GM19240 (cell line): ENCODE results near the gene MDM1.

Experiments used
- DNase-seq: peaks from one replicate; pipeline ENCODE4 v3.0.0; 2011; ENCODE audit warnings: low spot score; ENCODE audit not compliant: insufficient read length

The MDM1 gene

GRCh38 chr12:68279227-68280054, 52.7 kb downstream of the MDM1 start:
- no peak for DNase-seq

GRCh38 chr12:68276402-68276930, 55.7 kb downstream of the MDM1 start:
- DNase-seq, result no peak

GRCh38 chr12:68272732-68273131, 59.4 kb downstream of the MDM1 start:
- no peak for DNase-seq

- DNase-seq, result no peak
These were observed 60.8 kb downstream of the MDM1 start for GRCh38 chr12:68271346-68271745.

- DNase-seq, result no peak
These were observed 61.8 kb downstream of the MDM1 start for GRCh38 chr12:68270358-68270757.

- DNase-seq, result no peak
These were observed 62.4 kb downstream of the MDM1 start for GRCh38 chr12:68269779-68270178.

- no peak for DNase-seq
These were observed 63.2 kb downstream of the MDM1 start for GRCh38 chr12:68268967-68269366.

GRCh38 chr12:68267892-68268396, 64.2 kb downstream of the MDM1 start:
- no peak for DNase-seq

GRCh38 chr12:68264857-68265256, 67.3 kb downstream of the MDM1 start:
- no peak for DNase-seq

GRCh38 chr12:68264158-68264855, 67.9 kb downstream of the MDM1 start:
- DNase-seq, result no peak

- DNase-seq, result no peak
These were observed 68.8 kb downstream of the MDM1 start for GRCh38 chr12:68263366-68263765.

- DNase-seq, result no peak
These were observed 70.3 kb downstream of the MDM1 start for GRCh38 chr12:68261896-68262295.

- no peak for DNase-seq
These were observed 72.0 kb downstream of the MDM1 start for GRCh38 chr12:68260153-68260552.

GRCh38 chr12:68259318-68259940, 72.7 kb downstream of the MDM1 start:
- DNase-seq, result no peak

GRCh38 chr12:68253504-68253903, 78.7 kb downstream of the MDM1 start, which contains the start of gene IL22:
Gene IL22 (minus strand): TSS chr12:68253604. CDS start chr12:68253448, 156 bp downstream.
- DNase-seq, result no peak

GRCh38 chr12:68252077-68252476, 80.1 kb downstream of the MDM1 start:
- no peak for DNase-seq

GRCh38 chr12:68250454-68250853, 81.7 kb downstream of the MDM1 start:
- no peak for DNase-seq

GRCh38 chr12:68247785-68248184, 84.4 kb downstream of the MDM1 start:
- DNase-seq, result no peak

GRCh38 chr12:68246350-68246749, 85.8 kb downstream of the MDM1 start:
- DNase-seq, result no peak

GRCh38 chr12:68245180-68246021, 86.8 kb downstream of the MDM1 start:
- no peak for DNase-seq
